ENCODE results near the gene PSMC3.
A peak's percentile ranks its signal among the peaks of the same experiment; 100 is the strongest.

PSMC3 gene

GRCh38 chr11:47376525-47377371 is 49.5 kb downstream of the PSMC3 start:
- DNase-seq (ENCODE audit: low read depth in 2 of 2), result no peak

- no peak for DNase-seq (ENCODE audit: low read depth in 2 of 2)
These were observed 50.1 kb downstream of the PSMC3 start for GRCh38 chr11:47376107-47376524.

DNA sequence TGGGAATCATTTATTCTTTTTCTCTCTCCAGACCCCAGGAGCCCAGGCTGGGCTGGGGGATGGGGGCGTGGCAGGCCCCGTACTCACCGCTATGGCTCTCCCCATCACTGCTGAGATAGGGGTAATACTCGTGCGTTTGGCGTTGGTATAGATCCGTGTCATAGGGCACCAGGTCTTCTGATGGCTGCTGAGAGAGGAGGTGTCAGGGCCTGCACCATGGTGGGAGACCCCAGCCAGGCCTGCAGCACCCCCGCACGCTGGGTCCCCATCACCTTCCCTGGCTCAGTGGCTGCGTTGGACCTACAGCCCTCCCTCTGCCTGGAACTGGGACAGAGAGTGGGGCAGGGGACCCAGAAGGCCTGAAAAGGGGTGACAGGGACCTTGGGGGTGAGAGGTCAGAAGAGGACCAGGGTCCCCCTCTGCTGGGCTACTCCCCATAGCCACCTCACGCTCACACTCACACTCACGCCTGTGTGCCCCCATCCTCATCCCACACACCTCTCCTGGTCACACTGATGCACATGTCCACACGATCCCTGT is 50.6 kb downstream of the PSMC3 start:
- no peak for DNase-seq (ENCODE audit: low read depth in 2 of 2)

GRCh38 chr11:47375020-47375419 is 51.2 kb downstream of the PSMC3 start:
- DNase-seq (ENCODE audit: low read depth in 2 of 2), result no peak

DNA sequence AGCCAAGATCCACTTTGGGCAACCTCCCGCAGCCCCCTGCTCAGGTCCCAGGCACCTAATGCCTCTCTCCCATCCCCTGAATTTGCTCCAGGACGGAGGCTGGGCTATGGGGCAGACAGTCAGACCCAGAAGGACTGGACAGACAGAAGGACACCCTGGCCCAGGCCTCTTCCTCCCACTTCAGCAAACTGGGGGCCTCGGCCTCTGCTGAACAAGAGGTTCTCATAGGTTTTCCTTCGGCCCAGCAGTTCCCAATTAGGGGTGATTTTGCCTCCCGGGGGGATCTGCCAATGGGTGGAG is 51.6 kb downstream of the PSMC3 start:
- no peak for DNase-seq (ENCODE audit: low read depth in 2 of 2)

DNA sequence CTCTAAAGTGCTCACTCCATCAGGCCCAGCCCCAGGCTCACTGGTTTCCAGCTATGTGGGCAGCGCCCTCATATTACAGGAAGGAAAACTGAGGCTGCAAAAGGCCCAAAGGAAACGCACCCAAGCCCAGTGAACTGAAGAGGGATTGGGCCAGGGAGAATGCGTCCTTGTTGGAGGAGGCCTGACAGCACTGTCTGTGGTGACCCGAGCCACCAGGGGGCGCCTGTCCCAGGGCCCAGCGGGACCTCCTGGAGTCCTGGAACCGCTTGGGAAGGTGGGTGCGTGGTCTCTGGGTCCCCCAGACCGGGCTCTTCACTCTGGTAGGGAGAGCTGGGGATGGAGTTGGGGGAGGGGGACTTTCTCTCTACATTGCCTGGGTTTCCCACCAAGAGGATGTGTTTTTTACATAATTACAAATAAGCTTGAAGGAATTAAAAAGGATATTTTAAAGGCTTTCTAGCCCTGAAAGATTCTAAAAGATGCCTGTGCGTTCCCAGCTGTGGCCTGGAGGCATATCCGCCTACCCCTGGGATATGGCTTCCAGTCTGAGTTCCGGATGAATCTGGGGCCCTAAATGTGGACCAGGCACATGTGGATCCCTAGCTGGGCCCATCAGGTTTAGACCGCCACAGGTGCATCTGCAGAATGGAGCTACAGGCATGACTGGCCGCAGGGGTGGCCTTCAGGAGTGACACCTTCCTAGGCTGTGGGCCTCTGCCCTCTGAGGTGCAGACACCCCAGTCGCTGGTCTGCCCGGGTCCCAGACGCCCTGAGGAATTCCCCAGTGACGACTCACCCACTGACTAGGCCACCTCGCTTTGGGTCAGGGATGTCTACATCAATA is 52.1 kb downstream of the PSMC3 start:
- peak; percentile 73 to 78 for DNase-seq (ENCODE audit: low read depth in 2 of 2)

GRCh38 chr11:47372422-47372821 is 53.8 kb downstream of the PSMC3 start:
- DNase-seq (ENCODE audit: low read depth in 2 of 2), result no peak

DNA sequence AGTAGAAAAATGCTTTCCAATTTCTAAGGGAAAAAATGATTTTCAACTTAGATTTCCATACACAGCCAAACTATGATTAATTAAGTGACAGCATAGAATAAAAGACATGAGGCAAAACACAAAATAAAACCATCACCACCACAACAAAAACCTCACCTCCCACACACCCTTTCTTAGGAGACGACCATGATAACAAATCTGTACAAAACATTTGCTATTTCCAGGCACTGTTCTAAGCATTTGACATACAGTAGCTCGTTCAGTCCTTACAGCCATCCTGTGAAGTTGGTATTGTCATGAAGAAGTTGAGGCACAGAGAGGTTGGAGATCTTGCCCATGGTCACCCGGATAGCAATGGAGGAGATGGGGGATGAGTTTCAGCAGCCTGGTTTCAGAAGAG is 56.6 kb downstream of the PSMC3 start:
- DNase-seq (ENCODE audit: low read depth in 2 of 2), result no peak

Measured in stimulated activated CD4-positive, alpha-beta T cell treated with anti-CD3 and anti-CD28 coated beads, Interleukin-1b, Interleukin-23, amount 100 ng/mL, for 1 hour (primary cell).